ENCODE data around the gene SSC5D.

GRCh38 chr19:55536951-55537740 lies 48.9 kb downstream of the SSC5D start, which contains the start of gene SBK2:
- TF ChIP-seq KDM1A (IDR thresholded peaks at IDR 0.05; ENCODE audit: borderline replicate concordance) (no peak), EP300 (IDR thresholded peaks at IDR 0.05; ENCODE audit: borderline replicate concordance in 1 of 2, control insufficient read depth in 1 of 2, low read depth in 2 of 2, low read length in 2 of 2) (no peak), SMC3 (IDR thresholded peaks at IDR 0.05; ENCODE audit: borderline replicate concordance, low read length) (no peak), TARDBP (IDR thresholded peaks at IDR 0.05; ENCODE audit: borderline replicate concordance) (no peak), GATAD2B (conservative IDR thresholded peaks at IDR 0.05; ENCODE audit: low read depth) (no peak), MEF2A (IDR thresholded peaks at IDR 0.05; ENCODE audit: insufficient read depth, low read depth, low read length) (no peak), EZH2 (IDR thresholded peaks at IDR 0.05; ENCODE audit: borderline replicate concordance, control insufficient read depth, low read depth, low read length) (no peak), ZNF217 (IDR thresholded peaks at IDR 0.05) (no peak), SUZ12 (IDR thresholded peaks at IDR 0.05; ENCODE audit: unreplicated experiment) (no peak)
- TF ChIP-seq, protein P1, sequence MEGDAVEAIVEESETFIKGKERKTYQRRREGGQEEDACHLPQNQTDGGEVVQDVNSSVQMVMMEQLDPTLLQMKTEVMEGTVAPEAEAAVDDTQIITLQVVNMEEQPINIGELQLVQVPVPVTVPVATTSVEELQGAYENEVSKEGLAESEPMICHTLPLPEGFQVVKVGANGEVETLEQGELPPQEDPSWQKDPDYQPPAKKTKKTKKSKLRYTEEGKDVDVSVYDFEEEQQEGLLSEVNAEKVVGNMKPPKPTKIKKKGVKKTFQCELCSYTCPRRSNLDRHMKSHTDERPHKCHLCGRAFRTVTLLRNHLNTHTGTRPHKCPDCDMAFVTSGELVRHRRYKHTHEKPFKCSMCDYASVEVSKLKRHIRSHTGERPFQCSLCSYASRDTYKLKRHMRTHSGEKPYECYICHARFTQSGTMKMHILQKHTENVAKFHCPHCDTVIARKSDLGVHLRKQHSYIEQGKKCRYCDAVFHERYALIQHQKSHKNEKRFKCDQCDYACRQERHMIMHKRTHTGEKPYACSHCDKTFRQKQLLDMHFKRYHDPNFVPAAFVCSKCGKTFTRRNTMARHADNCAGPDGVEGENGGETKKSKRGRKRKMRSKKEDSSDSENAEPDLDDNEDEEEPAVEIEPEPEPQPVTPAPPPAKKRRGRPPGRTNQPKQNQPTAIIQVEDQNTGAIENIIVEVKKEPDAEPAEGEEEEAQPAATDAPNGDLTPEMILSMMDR (IDR thresholded peaks at IDR 0.05 in 2 of 3, conservative IDR thresholded peaks at IDR 0.05 in 1 of 3; ENCODE audit: control insufficient read depth in 2 of 3, extremely low read depth in 1 of 3, insufficient read depth in 1 of 3, low read depth in 3 of 3, low read length in 3 of 3): 0 out of 6 replicates have a peak, but pooled peaks of 1 of the 3 experiments have one; percentile 4

Data from GM12878 (cell line).